NCI-H2227 (cell line): ENCODE results near the gene MON2.
"Not testable (repeated sequence)": the region's sequence is repeated elsewhere in the genome, so short reads cannot be mapped to it uniquely, and the experiment has no call there.

ENCODE experiments used
- DNase-seq: peaks from one replicate; lab custom pipeline; 2025; ENCODE audit not compliant: unreplicated experiment; lab: John Stamatoyannopoulos, UW

Gene MON2

DNA sequence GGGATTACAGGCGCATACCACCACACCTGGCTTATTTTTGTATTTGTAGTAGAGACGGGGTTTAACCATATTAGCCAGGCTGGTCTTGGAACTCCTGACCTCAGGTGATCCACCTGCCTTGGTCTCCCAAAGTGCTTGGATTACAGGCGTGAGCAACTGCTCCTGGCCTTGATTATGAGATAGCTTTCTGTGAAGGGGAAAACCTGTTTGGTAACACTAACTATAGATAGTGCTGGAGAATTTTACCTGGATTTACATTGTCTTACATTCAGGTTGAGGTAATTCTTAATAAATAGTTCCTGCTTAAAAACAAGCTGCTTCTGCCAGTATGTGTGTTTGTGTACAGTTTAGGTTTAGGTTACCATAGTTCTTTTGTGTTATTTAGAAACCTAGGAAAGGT is 77.1 kb downstream of the MON2 start:
- no peak for DNase-seq

DNA sequence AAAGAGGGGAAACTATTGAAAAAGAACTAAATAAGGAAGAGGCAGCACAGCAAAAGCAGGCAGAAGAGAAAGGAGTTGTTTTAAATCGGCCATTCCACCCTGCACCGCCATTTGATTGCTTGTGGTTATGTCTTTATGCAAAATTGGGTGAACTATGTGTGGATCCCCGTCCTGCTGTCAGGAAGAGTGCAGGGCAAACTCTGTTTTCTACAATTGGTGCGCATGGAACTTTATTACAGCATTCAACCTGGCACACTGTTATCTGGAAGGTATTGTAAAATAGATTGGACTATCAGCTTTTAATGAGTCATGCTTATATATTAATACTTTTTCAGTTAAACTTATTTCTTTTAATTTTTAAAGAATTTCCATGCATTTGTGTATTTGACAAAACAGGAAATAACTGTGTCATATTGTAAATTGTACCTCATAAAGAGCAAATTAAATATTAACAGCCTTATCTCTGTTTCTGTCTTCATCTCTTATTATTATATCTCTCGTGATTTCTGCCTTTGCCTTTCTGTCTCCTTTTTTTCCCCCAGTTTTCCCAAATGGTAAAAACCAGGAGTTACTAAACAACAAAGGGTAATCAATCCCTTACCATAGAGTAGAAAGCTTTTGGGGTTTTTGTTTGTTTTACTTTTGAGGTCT is 86.4 kb downstream of the MON2 start:
- no peak for DNase-seq

DNA sequence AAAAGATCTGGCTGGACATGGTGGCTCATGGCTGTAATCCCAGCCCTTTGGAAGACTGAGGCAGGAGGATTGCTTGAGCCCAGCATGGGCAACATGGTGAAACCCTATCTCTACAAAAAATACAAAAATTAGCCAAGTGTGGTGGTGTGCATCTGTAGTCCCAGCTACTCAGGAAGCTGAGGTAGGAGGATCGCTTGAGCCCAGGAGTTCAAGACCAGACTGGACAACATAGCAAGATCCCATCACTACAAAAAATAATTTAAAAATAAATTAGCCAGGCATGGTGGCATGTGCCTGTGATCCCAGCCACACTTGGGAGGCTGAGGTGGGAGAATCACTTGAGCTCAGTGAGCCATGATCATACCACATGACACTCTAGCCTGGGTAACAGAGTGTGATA is 92.7 kb downstream of the MON2 start:
- DNase-seq, result not testable (repeated sequence)

DNA sequence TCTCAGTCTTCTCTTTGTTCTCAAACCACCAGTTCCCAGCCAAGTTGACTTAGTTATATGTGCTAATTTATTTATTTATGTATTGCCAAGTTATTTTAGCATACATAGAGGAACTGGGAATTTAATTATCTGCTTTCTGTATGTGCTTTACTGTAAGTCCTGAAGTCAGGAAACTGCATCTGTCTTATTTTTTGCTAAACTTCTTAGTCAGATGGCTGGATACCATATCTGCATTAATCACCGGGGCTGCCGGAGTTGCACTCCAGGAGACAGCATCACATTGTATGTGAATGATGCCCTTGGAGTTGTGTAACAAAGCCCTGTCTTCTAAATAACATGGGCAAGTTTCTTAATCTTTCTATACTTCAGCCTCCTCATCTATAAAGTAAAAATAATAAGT is 96.2 kb downstream of the MON2 start:
- DNase-seq, result no peak

DNA sequence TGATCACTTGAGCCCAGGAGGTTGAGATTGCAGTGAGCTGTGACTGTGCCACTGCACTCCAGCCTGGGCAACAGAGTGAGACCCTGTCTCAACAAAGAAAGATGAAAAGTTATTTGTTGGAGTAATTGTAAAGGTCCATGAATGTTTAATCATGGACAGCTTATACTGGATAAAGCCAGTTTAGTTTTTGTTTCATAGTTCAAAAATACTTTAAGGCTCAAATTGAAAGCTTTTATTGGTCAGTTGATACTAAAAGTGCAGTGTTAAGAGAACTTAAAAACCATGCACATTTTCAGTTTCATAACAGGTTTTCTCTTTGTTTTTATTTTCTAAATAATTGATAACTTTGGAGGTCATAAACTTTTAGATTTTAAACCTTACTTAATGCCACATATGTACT is 108.4 kb downstream of the MON2 start:
- DNase-seq, result no peak

DNA sequence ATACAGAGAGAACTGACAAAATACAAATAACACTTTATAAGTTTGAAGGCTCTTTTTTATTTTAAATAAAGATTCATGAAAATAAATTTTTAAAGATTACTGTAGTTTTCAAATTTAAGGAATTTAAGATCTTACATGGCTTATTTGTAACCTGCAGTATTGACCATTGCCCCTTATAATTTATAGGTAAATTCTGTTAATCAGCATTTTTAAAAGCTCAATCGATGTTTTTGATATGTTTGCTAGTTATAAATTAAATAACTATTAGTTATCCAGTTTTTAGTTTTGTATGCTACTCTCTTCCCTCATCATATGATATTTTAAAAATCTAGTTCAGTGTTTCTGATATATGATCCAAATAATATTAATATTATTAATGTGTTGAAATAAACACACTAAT is 109.9 kb downstream of the MON2 start:
- no peak for DNase-seq

DNA sequence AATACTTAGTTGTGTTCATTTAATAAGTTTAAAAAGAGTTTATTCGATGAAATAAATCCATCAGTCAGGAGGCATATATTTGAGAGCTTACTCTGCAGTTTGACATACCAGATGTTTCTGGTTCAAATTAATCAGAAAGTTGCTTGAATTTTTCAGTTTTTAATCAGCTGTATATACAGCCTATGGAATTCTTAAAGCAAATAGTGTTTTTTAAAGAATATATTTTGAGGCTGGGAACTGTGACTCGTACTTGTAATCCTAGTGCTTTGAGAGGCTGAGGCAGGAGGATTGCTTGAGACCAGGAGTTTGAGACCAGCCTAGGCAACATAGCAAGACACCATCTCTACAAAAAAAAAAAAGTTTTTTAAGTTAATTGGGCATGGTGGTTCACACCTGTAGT is 112.1 kb downstream of the MON2 start:
- DNase-seq, result no peak

DNA sequence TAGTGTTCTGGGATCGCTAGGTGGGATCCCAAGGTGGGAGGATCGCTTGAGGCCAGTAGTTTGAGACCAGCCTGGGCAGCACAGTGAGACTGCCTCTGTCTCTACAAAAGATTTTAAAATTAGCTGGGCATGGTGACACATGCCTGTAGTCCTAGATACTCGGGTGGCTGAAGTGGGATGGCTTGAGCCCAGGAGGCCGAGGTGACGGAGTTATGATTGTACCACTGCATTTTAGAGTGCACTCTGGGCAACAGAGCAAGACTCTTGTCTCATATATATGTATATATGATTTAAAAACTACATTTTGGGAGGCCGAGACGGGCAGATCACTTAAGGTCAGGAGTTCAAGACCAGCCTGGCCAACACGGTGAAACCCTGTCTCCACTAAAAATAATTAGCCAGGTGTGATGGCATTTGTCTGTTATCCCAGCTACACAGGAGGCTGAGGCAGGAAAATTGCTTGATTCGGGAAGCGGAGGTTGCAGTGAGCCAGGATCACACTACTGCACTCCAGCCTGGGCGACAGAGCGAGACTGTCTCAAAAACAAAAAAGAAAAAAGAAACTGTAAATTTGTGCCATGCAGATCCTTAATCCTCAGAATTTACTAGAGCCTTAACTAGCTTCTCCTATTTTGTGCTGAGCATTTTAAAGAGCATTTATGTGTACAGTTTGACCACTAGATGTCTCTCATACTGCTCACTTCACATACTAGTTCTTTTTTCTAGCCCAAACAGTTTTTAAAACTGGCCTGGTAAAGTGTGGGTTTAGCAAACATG is 114.8 kb downstream of the MON2 start:
- DNase-seq, result peak; percentile 36

DNA sequence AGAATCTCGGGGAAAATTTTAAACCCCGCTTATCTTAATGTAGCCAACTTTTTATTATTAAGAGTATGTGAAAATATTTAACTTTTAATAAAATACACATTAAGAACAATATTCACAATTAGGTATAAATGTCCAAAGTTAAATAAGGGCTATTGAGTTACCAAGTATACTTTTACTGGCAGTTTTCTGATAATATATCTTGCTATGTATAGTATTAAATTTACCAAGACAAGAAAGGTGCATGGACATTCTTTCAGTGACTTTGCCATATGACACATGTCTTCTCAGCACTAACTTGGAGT is 115.4 kb downstream of the MON2 start:
- no peak for DNase-seq

DNA sequence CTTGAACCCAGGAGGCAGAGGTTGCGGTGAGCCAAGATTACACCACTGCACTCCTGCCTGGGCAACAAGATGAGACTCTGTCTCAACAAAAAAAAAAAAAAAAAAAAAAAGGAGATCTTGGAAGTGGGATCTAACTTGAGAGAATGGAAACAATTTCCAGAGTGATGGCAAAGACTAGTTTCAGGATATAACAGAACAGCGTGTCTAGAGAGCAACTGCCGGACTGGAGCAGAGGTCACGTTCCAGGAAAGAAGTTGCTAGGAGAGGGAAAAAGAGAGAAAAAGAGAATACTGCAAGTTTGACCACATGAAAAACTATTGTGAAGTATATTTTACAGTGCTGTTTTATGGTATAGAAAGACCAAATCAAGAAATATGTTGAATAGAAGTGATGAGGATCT is 118.0 kb downstream of the MON2 start:
- DNase-seq, result no peak

DNA sequence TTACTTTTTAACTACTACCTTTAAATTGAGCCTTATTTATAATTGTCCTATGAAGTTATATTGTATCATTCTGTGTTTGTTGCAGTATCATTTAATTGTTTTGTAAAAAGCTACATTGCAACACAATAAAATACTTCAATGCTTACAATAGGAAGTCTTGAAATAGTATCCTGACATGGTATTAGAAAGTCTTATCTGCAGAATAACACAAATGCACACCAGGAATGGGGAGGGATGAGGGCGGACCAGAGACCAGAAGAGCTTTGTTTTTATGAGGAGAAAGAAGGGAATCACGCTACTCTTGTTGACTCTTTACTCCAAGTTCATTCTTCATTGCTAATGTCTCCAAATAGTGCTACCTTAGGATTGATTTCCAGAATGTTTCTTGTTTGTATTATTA is 120.2 kb downstream of the MON2 start:
- no peak for DNase-seq

DNA sequence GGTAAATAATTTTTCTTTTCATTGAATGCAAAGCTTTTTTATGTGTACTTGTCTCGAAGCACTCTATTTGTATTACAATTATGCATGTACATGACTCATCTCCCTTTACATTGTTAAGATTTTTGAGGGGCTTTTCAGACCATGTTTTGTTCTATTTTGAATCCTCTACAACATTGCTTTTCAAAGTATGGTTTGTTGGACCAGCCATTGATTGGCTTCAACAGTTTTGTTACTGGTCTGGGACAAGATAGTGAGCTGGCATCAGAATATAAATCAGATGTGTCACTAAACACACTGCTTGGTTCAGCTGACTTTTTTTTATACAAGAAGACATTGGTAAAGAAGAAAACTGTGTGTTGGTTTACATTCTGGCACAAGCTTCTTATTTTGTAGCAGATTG is 122.3 kb downstream of the MON2 start:
- no peak for DNase-seq

DNA sequence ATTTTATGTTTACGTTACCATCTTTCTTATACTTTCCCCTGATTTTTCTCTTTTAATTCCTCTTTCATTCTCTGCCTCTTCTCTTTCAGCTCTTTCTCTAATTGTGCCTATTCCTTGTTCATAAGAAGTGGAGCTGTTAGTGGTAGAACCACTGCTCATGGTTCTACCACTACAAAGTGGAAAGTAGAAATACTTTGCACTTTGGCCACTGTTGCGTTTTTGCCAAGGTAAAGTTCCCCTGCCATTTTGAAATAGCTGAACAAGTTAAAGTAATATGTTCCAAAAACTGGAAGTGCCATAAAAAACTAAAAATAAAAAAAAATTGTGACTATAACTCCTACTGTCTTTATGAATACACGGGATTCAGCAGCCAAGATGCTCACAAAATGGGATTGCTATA is 130.6 kb downstream of the MON2 start:
- no peak for DNase-seq

DNA sequence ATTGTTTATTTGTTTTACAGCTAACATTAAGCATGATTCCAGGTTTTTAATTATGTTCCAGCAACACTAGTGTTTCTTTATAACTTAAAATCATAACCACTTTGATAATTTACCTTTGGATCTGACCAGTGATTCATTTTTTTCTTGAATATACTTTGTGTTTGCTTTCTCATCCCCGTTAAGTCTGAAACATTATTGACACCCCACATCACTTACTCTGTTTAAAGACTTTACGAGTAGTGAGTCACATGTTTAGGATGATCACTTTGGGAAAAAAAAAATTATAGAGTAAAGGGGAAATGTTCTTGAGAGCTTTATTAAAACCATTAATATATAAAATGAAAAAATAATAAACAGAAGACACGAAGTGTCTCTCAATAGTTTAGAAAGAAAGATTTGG is 132.2 kb downstream of the MON2 start:
- DNase-seq, result no peak

DNA sequence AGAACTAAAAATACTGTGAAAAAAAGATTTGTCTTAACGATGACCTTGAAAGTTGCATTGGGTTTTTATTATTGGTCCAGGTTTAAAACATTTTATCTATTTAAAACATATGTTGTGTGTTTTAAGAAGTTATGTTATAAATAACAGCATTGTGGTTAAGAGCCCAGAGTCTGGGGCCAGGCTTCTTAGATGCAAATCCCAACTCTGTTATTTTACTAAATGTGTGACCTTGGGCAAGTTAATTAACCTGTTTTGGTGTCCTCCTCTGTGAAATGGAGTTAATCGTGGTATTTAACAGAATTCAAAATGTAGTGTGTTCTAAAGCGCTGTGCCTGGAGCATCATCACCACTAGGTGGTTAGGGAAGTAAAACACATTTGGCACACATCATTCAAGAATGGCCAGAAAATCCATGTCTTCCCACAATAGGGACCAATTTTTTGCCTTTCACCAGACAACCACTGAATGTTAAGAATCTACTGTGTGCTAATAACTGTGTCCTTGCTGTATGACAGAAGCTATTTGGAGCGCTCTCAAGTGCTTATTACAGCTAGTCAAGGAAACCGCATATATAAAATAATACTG is 133.3 kb downstream of the MON2 start:
- peak; percentile 21 for DNase-seq

DNA sequence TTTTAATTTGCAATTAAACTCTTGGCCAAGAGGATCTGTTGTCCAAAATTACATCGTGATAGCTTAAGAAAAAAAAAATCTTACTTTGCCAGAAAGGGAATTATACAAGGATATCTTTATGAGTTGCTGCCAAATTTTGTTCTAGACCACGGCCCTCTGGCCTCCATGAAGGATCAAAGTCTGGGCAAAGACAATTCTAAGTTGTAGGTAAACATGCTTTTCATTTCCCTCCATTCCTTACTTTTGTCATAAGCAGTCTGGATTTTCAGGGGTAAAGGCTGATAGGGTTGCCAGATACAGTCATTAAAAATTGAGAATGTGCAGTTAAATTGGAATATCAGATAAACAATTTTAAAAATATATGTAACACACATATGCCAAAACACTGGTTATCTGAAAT is 135.1 kb downstream of the MON2 start:
- no peak for DNase-seq

DNA sequence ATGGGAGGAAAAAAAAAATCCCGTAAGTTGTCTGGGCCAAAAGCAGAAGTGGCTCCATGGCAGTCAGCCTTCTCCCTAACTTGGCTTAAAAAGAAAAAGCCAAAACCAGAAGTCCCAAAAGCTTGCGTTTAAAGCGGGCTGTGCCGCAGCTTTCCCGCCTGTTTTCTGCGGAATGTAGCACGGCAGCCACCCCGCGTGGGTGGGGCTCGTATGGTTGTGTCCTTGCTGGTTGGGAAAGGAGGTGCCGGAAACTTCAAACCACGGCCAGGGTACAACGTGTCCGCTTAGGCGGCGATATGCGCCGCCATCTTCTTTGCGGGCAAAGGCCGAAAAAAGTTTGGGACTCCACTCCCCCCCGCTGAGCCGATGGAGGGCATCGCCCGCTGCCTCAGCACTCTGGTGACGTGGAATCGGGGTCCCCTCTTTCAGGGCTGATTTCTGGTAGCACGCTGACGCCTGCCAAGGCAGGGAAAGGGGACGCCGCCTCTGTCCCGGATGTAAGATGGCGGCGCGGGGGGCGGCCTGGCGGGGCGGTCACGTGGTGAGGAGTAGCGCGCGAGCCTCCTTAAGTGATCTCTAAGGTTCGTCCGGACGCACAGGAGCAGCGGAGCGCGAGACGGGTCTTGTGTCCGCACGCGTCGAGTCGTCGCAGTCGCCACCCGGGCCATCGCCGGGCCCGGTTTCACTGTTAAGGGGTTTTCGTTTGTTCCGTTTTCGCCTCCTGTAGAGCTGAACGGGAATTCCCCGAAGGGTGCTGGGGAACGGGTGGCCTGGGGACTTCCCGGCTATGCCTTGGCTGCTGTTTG is 135.8 kb downstream of the MON2 start:
- DNase-seq, result peak; percentile 93

DNA sequence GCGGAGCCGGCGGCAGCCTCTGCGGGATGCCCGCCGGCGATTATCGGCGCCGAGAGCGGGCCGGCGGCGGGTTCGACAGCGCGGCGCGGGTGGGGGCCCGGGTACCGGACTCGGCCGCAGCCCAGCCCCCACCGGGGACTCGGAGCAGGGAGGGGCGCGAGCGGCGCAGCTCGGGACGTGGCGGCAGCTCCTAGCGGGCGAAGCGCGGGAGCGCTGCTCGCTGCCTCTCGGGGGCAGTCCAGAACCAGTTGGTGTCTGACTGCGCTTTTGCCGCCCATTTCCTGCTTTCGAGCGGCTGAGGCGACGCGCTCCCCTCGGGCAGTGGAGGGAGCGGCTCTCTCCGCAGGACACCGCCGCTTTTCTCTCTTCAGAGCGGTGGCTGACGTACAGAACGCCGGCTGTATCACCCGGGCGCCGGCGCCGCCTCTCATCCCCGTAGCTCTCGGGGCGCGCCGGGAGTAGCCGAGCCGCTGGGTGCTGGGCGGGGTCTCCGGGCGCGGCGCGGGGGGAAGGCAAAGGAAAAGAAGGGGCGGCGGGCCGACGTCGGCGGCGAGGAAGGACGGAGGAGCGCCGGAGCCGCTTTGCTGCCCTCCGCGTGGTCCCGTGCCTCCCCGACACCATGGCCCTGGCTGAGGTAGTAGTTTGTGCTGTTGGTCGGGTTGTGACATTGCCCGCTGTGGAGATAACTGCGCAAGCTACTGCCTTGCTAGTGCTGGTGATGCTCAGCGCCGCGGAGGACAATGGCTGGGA is 136.6 kb downstream of the MON2 start:
- peak; percentile 88 for DNase-seq

DNA sequence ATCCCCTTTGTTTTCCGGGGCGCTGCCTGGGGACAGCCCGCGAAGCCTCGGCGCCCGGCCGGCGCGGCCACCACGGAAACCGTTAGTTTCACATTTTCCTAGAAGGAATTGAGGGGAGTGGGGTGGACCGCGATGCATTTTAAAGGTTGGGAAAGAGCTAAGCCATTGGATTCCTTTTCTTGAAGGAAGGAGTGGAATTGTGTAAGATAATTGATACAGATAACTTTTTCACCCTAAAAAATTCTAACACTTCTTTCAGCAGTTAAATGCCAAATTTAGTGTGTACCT is 137.1 kb downstream of the MON2 start:
- no peak for DNase-seq

DNA sequence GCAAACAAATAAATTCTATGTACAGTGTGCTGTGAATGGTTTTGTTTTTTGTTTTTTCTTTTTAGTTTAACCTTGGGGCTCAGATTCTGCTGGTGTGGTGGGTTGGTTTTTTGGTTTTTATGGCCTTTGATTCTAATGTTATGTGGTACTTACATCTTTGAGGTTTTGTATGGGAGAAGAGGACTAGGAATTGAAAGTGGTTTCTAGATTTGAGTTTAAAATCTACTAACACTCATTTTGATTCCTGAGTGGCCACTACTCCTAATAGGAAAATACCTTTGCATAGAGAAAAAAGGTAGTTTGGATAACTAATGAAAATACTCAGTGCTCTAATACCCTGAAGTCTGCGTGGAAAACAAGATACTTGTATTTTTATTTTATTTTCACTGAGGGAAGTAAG is 137.7 kb downstream of the MON2 start:
- no peak for DNase-seq

DNA sequence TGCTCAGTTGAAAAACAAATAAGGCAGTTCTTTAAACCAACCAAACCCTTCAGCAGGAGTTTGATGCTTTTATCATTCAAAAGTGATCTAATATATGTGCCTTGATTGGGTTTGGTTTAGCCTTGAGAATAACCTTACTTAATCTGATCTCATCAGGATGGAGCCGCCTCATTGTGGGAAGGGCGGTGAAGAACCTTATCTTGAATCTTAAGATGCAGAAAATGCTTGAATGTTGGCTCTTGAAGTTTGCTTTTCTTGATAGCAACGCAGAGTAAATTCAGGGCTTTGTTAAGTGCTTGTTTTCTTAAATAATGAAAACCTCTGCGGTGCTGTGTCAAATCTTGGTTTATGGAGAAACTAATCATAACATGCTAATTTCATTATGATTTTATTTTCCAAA is 138.2 kb downstream of the MON2 start:
- DNase-seq, result no peak
